Heart left ventricle (tissue), 13 donors: ENCODE results near the gene TIMM29.

Experiments
- POLR2A ChIP-seq, 2 donors: fragments of 450-650 bp; IDR thresholded peaks; one replicate each; pipeline ENCODE4 v1.6.1; 2017; ENCODE audit warnings: antibody characterized with exemption in 2 of 2, mild to moderate bottlenecking in 2 of 2, moderate library complexity in 2 of 2
- TF ChIP-seq, protein P1 (sequence below), 12 donors: fragments of 200-600 bp; sonication (generic) in 4 of 12; IDR thresholded peaks; one replicate each; pipeline versions ENCODE4 v1.5.0 to v1.8.0; 2018 to 2022; ENCODE audit warnings: antibody characterized with exemption in 12 of 12, mild to moderate bottlenecking in 5 of 12
- donor health status: ischemic (EF 13 %, LVEDD 7.1; RV severe dilation, severe dysfunction).
- donor health status: DM: no; HTN: yes; CAD: no.
- donor health status: DM: no; HTN: no; CAD: no.
- donor health status: ischemic (EF 25% LVEDD 6.9; RV normal size, moderate dysfunction).
- donor health status: ischemic (EF 25% LVEDD 5.7; RV mildly dilated, moderate dysfunction).
- donor health status: ischemic (EF 35%, LVEDD 5.7; RV mildly dilated, moderate dysfunction).
- donor health status: nonischemic (EF 11% LVEDD 7.7; RV severe dilation, severe dysfunction).
- donor health status: DM: yes; HTN: yes; CAD: no.
- donor health status: PGD.
- donor health status: ischemic (EF 29% LVEDD 5.4; RV normal size, mild dysfunction).
- donor health status: nonischemic (EF 23%, LVEDD 6.1; RV moderate dilation, normal function).

DNA sequence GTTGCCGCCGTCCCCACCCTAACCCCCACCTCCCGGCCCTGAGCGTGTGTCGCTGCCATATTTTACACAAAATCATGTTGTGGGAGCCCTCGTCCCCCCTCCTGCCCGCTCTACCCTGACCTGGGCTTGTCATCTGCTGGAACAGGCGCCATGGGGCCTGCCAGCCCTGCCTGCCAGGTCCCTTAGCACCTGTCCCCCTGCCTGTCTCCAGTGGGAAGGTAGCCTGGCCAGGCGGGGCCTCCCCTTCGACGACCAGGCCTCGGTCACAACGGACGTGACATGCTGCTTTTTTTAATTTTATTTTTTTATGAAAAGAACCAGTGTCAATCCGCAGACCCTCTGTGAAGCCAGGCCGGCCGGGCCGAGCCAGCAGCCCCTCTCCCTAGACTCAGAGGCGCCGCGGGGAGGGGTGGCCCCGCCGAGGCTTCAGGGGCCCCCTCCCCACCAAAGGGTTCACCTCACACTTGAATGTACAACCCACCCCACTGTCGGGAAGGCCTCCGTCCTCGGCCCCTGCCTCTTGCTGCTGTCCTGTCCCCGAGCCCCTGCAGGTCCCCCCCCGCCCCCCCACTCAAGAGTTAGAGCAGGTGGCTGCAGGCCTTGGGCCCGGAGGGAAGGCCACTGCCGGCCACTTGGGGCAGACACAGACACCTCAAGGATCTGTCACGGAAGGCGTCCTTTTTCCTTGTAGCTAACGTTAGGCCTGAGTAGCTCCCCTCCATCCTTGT, 6.5 kb upstream of the TIMM29 start:
- TF ChIP-seq, protein P1, sequence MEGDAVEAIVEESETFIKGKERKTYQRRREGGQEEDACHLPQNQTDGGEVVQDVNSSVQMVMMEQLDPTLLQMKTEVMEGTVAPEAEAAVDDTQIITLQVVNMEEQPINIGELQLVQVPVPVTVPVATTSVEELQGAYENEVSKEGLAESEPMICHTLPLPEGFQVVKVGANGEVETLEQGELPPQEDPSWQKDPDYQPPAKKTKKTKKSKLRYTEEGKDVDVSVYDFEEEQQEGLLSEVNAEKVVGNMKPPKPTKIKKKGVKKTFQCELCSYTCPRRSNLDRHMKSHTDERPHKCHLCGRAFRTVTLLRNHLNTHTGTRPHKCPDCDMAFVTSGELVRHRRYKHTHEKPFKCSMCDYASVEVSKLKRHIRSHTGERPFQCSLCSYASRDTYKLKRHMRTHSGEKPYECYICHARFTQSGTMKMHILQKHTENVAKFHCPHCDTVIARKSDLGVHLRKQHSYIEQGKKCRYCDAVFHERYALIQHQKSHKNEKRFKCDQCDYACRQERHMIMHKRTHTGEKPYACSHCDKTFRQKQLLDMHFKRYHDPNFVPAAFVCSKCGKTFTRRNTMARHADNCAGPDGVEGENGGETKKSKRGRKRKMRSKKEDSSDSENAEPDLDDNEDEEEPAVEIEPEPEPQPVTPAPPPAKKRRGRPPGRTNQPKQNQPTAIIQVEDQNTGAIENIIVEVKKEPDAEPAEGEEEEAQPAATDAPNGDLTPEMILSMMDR (IDR thresholded peaks at IDR 0.05), result no peak
- no peak for TF ChIP-seq POLR2A (IDR thresholded peaks at IDR 0.05)
